ENCODE data around the gene CCL4. TPM values are rescaled to one million over a fixed set of nuclear protein-coding genes. Genes with fewer than 3 reads are reported as not detected.

Gene CCL4
- total RNA-seq, 4 donors from 2014 or later = 0.90 to 2.4 (median 1.9) TPM; not detected in 1

GRCh38 chr17:36124879-36125824 is 21.5 kb downstream of the CCL4 start:
- peaks cover 0 to 5% (median 0%) of the 10 kb centered on the region in 3 donors for H3K36me3 ChIP-seq
- no peak for TF ChIP-seq EP300 (IDR thresholded peaks at IDR 0.05)
- no peak for TF ChIP-seq CTCF (IDR thresholded peaks at IDR 0.05)
- TF ChIP-seq POLR2A (IDR thresholded peaks at IDR 0.05) = no peak
- H3K4me1 ChIP-seq = peaks cover 0 to 4% (median 0%) of the 10 kb centered on the region in 4 donors
- 76 to 79% methylated on average over 9 of the region's 9 CpGs for WGBS, 2 donors
- no peak overlapping the region for H3K27ac ChIP-seq
- H3K27me3 ChIP-seq = no peaks in the 10 kb centered on the region
- peaks cover 0 to 23% (median 0%) of the 10 kb centered on the region in 4 donors for H3K9me3 ChIP-seq
- no peak overlapping the region for H3K4me3 ChIP-seq
- DNase-seq (ENCODE audit: low spot score in 2 of 2) = no peak

GRCh38 chr17:36127199-36127893 is 23.7 kb downstream of the CCL4 start:
- Histone ChIP-seq H3K36me3 (peaks cover 0 to 5% (median 0%) of the 10 kb centered on the region in 3 donors), H3K4me1 (peaks cover 0 to 4% (median 0%) of the 10 kb centered on the region in 4 donors), H3K4me3 (no peak overlapping the region), H3K27me3 (no peaks in the 10 kb centered on the region), H3K27ac (no peak overlapping the region), H3K9me3 (peaks cover 0 to 23% (median 0%) of the 10 kb centered on the region in 4 donors)
- no peak for TF ChIP-seq EP300 (IDR thresholded peaks at IDR 0.05)
- TF ChIP-seq CTCF (IDR thresholded peaks at IDR 0.05) = no peak
- TF ChIP-seq POLR2A (IDR thresholded peaks at IDR 0.05) = no peak
- 83 to 86% methylated on average over 7 of the region's 7 CpGs for WGBS, 2 donors
- no peak for DNase-seq (ENCODE audit: low spot score in 2 of 2)

GRCh38 chr17:36127911-36128310 is 24.3 kb downstream of the CCL4 start:
- Histone ChIP-seq H3K27me3 (no peaks in the 10 kb centered on the region), H3K4me1 (peaks cover 0 to 4% (median 0%) of the 10 kb centered on the region in 4 donors), H3K9me3 (peaks cover 0 to 23% (median 0%) of the 10 kb centered on the region in 4 donors), H3K36me3 (peaks cover 0 to 5% (median 0%) of the 10 kb centered on the region in 3 donors), H3K4me3 (no peak overlapping the region), H3K27ac (no peak overlapping the region)
- TF ChIP-seq CTCF (IDR thresholded peaks at IDR 0.05) = no peak
- TF ChIP-seq POLR2A (IDR thresholded peaks at IDR 0.05) = no peak
- no peak for TF ChIP-seq EP300 (IDR thresholded peaks at IDR 0.05)
- 72 to 75% methylated on average over 6 of the region's 6 CpGs for WGBS, 2 donors
- DNase-seq (ENCODE audit: low spot score in 2 of 2) = no peak

- Histone ChIP-seq H3K36me3 (peaks cover 0 to 5% (median 0%) of the 10 kb centered on the region in 3 donors), H3K27me3 (no peaks in the 10 kb centered on the region), H3K4me1 (peaks cover 0 to 4% (median 0%) of the 10 kb centered on the region in 4 donors), H3K4me3 (no peak overlapping the region), H3K27ac (no peak overlapping the region), H3K9me3 (peaks cover 0 to 23% (median 0%) of the 10 kb centered on the region in 4 donors)
- TF ChIP-seq EP300 (IDR thresholded peaks at IDR 0.05) (no peak), POLR2A (IDR thresholded peaks at IDR 0.05) (no peak), CTCF (IDR thresholded peaks at IDR 0.05) (no peak)
- DNase-seq (ENCODE audit: low spot score in 2 of 2) = no peak
- 57 to 71% methylated on average over 4 of the region's 4 CpGs for WGBS, 2 donors
Observed at GRCh38 chr17:36128411-36128978, 24.9 kb downstream of the CCL4 start.

Data from tibial nerve (tissue), 4 donors.